ENCODE measurements around the gene MAST4. TPM values are rescaled to one million over a fixed set of nuclear protein-coding genes. Genes with fewer than 3 reads are reported as not detected.

The MAST4 gene
- total RNA-seq, 2 donors from 2014 or later = 11.0 to 11.5 TPM

DNA sequence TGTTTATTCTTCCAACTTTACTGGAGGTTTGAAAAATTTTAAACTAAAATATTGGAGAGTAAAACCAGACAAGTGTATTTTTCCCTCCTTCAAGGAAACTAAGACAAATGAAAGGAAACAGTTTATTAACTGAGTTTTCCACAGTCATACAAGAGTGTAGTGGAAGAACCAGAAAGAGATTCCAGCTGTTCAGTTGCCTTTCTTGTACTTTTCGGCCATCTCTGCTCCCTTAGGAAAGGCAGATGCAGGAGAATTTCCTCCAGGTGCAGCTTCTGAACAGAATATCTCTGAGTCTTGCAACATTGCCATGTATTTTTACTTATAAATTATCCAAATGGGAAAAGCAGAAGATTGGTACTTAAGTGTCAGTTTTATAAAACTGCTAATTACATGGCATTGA, 217.1 kb downstream of the MAST4 start:
- H3K9ac ChIP-seq (ENCODE audit: extremely low read depth, low read length, poor library complexity, severe bottlenecking) = no peak overlapping the region
- no peaks in the 10 kb centered on the region for H3K9me3 ChIP-seq (ENCODE audit: control insufficient read depth, low read length)
- H3K4me3 ChIP-seq (ENCODE audit: low read length) = no peak overlapping the region
- Mint-ChIP-seq H3K4me1 (peaks cover 23% of the 10 kb centered on the region), H3K9me3 (no peaks in the 10 kb centered on the region), H3K27me3 (ENCODE audit: insufficient read depth) (peaks cover 11% of the 10 kb centered on the region), H3K27ac (no peak overlapping the region), H3K4me3 (no peak overlapping the region), H3K36me3 (ENCODE audit: low read depth) (no peaks in the 10 kb centered on the region)
- H3K27me3 ChIP-seq (ENCODE audit: control insufficient read depth, insufficient read depth, low read length, poor library complexity, severe bottlenecking) = peaks cover 51% of the 10 kb centered on the region
- TF ChIP-seq, protein P1, sequence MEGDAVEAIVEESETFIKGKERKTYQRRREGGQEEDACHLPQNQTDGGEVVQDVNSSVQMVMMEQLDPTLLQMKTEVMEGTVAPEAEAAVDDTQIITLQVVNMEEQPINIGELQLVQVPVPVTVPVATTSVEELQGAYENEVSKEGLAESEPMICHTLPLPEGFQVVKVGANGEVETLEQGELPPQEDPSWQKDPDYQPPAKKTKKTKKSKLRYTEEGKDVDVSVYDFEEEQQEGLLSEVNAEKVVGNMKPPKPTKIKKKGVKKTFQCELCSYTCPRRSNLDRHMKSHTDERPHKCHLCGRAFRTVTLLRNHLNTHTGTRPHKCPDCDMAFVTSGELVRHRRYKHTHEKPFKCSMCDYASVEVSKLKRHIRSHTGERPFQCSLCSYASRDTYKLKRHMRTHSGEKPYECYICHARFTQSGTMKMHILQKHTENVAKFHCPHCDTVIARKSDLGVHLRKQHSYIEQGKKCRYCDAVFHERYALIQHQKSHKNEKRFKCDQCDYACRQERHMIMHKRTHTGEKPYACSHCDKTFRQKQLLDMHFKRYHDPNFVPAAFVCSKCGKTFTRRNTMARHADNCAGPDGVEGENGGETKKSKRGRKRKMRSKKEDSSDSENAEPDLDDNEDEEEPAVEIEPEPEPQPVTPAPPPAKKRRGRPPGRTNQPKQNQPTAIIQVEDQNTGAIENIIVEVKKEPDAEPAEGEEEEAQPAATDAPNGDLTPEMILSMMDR (conservative IDR thresholded peaks at IDR 0.05) = no peak
- no peak overlapping the region for H3K27ac ChIP-seq (ENCODE audit: low read depth, low read length)
- H3K36me3 ChIP-seq (ENCODE audit: control insufficient read depth, insufficient read depth, low read length) = no peaks in the 10 kb centered on the region
- DNase-seq = no peak
- H3K4me1 ChIP-seq (ENCODE audit: control insufficient read depth, insufficient read depth, low read length) = peaks cover 4% of the 10 kb centered on the region
- WGBS, 2 experiments (ENCODE audit: insufficient coverage in 1 of 2, insufficient read length in 1 of 2) = 80 to 90% methylated on average over 1 of the region's 1 CpG

DNA sequence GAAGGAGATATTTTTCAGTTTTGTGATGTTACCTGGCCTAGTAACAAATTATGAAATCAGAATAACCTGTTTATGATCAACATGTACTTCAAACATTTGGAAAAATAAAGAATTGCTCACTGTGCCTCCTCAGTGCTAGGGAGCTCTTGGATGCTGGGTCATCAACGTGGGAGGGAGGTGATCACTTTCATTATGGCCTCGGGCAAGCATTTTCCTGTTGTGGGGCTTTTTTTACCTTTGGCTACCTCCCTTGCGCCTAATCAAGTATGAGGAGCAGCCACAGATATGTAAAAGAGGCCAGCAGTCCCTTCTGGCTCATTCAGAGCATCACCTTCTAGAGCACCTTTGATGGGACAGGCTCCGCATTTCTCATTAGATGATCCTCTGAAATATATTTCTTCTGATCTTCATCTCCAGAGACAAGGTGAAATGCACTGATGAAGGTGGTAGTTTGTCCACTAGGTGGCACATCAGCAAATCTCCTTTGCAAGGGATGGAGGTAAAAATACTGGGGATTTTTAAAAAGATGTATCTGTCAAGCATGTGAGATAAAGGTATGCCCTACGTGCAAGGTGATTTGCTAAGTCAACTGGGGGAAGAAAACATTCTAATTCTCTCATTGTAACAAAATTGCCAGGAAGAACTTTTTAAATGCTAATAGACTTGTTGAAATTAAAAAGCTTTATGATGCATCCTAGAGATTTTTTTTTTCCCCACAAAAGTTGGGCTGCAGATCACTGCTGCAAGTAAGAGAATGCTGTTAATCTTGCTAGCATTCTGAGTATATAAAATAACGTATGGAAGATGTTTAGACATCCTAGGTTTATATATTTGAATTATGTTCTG, 218.2 kb downstream of the MAST4 start:
- H3K4me1 ChIP-seq (ENCODE audit: control insufficient read depth, insufficient read depth, low read length) = peaks cover 4% of the 10 kb centered on the region
- DNase-seq = peak; percentile 76
- peaks cover 62% of the 10 kb centered on the region for H3K27me3 ChIP-seq (ENCODE audit: control insufficient read depth, insufficient read depth, low read length, poor library complexity, severe bottlenecking)
- no peaks in the 10 kb centered on the region for H3K36me3 ChIP-seq (ENCODE audit: control insufficient read depth, insufficient read depth, low read length)
- H3K4me3 Mint-ChIP-seq = no peak overlapping the region
- no peak overlapping the region for H3K27ac ChIP-seq (ENCODE audit: low read depth, low read length)
- peaks cover 23% of the 10 kb centered on the region for H3K4me1 Mint-ChIP-seq
- H3K9ac ChIP-seq (ENCODE audit: extremely low read depth, low read length, poor library complexity, severe bottlenecking) = no peak overlapping the region
- H3K27ac Mint-ChIP-seq = no peak overlapping the region
- no peaks in the 10 kb centered on the region for H3K36me3 Mint-ChIP-seq (ENCODE audit: low read depth)
- TF ChIP-seq, protein P1 (conservative IDR thresholded peaks at IDR 0.05) = peak; percentile 92
- H3K9me3 ChIP-seq (ENCODE audit: control insufficient read depth, low read length) = no peaks in the 10 kb centered on the region
- H3K9me3 Mint-ChIP-seq = no peaks in the 10 kb centered on the region
- peaks cover 21% of the 10 kb centered on the region for H3K27me3 Mint-ChIP-seq (ENCODE audit: insufficient read depth)
- H3K4me3 ChIP-seq (ENCODE audit: low read length) = no peak overlapping the region
- 47 to 55% methylated on average over 5 to 6 of the region's 6 CpGs for WGBS, 2 experiments (ENCODE audit: insufficient coverage in 1 of 2, insufficient read length in 1 of 2)

DNA sequence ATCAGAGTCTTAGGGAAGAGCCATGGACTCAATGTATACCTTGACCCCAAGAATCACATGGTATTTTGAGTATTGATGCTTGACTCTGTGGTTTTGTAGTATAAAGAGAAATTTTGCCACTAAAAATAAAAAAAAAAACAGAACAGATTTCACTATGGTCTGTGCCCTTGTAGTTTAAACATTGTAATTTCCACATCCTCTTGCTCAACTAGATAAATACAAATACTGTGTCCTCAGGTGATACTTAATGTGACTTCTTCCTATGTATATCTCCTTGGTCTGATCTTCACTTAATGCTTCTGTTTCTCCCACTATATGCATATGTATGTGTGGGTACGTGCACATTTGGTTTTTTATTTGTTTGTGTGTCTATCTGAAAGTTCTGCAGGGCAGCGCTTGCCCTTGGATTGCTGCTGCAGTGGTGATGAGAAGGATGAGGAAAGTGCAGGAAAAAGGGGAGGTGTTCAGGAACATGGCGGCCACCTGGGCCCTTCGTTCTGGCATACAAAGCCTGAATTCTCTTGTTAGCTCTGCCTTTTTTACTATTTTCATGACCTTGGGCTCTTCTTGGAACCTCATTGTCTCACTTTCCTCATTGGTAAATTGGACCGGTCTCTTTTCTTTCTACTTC, 222.2 kb downstream of the MAST4 start:
- no peaks in the 10 kb centered on the region for H3K9me3 ChIP-seq (ENCODE audit: control insufficient read depth, low read length)
- 88 to 100% methylated on average over 2 to 5 of the region's 5 CpGs for WGBS, 2 experiments (ENCODE audit: insufficient coverage in 1 of 2, insufficient read length in 1 of 2)
- no peak for DNase-seq
- Mint-ChIP-seq H3K4me1 (peaks cover 17% of the 10 kb centered on the region), H3K27ac (no peak overlapping the region), H3K4me3 (no peak overlapping the region), H3K36me3 (ENCODE audit: low read depth) (no peaks in the 10 kb centered on the region), H3K9me3 (no peaks in the 10 kb centered on the region), H3K27me3 (ENCODE audit: insufficient read depth) (peaks cover 28% of the 10 kb centered on the region)
- peaks cover 84% of the 10 kb centered on the region for H3K27me3 ChIP-seq (ENCODE audit: control insufficient read depth, insufficient read depth, low read length, poor library complexity, severe bottlenecking)
- TF ChIP-seq, protein P1 (conservative IDR thresholded peaks at IDR 0.05) = no peak
- H3K9ac ChIP-seq (ENCODE audit: extremely low read depth, low read length, poor library complexity, severe bottlenecking) = no peak overlapping the region
- H3K4me3 ChIP-seq (ENCODE audit: low read length) = no peak overlapping the region
- no peak overlapping the region for H3K27ac ChIP-seq (ENCODE audit: low read depth, low read length)
- H3K36me3 ChIP-seq (ENCODE audit: control insufficient read depth, insufficient read depth, low read length) = no peaks in the 10 kb centered on the region
- peaks cover 14% of the 10 kb centered on the region for H3K4me1 ChIP-seq (ENCODE audit: control insufficient read depth, insufficient read depth, low read length)

Measured in endodermal cell (in vitro differentiated cells).